ENCODE results near the gene CNOT6.
"Not testable (repeated sequence)": the region's sequence is repeated elsewhere in the genome, so short reads cannot be mapped to it uniquely, and the experiment has no call there.

Gene CNOT6
- 29.9 to 36.2 reads per million in 2 donors for total RNA-seq

- DNase-seq, result peak; percentile 92 to 98 (median 94)
Measured at GRCh38 chr5:180494060-180494509, at the start of gene CNOT6. Gene CNOT6 (plus strand): TSS chr5:180494379. CDS start chr5:180529277, 34,898 bp downstream.

- no peak for DNase-seq
Measured at GRCh38 chr5:180454752-180455151, 39.4 kb upstream of the CNOT6 start.

GRCh38 chr5:180455872-180456271 is 38.3 kb upstream of the CNOT6 start:
- no peak for DNase-seq

GRCh38 chr5:180456792-180457191 is 37.4 kb upstream of the CNOT6 start:
- no peak for DNase-seq

- DNase-seq, result not testable (repeated sequence)
Measured at GRCh38 chr5:180458852-180459673, 35.1 kb upstream of the CNOT6 start.

DNA sequence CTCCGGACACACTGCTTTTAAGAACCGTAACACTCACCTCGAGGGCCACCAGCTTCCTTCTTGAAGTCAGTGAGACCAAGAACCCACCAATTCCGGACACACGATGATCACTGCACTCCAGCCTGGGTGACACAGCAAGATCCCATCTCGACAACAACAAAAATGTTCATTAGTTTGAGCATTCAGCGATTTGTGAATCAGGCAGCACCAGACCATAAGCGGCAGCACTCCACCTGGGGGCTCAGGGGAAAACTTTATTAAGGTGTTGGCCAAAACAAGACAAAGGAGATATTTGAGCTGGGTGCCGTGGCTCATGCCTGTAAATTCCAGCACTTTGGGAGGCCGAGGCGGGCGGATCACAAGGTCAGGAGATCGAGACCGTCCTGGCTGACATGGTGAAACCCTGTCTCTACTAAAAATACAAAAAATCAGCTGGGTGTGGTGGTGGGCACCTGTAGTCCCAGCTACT is 34.5 kb upstream of the CNOT6 start:
- DNase-seq, result not testable (repeated sequence)

DNA sequence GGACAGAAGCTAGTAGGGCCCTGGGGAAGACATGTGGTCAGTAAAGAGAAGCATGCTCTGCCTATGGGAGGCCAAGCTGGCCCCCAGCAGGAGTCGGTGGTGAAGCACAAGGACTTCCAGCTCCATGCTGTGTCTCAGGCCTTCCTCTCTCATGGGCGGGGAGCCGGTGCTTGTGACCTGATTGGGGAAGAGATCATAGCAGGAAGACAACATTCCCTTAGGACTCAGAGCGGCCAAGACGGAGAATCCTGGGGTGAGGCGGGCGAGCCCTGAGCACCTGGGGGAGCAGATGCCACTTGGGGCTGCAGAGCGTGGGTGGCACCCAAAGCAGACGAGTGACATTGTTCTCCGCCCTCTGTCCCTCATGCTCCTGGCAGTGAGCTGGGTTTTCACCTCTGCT is 33.3 kb upstream of the CNOT6 start:
- DNase-seq, result no peak

DNA sequence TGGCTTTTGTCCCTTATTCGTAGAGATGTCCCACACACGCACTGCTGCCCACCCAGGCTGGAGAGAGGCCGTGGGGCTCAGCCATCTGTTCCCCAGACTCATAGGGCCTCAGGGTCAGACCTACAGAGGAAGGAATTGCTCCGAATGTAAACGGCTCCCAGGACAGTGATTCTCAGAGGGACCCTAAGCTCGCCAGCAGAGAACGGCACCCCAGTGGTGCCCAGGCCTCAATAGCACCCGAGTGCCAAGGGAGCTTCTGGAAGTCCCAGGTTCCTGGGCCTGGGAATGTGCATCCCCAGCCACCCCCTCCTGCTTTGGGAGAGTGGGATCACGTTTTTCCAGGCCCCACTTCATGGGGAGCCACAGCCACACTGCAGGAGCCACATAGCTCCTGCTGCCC is 32.9 kb upstream of the CNOT6 start:
- DNase-seq, result no peak

DNA sequence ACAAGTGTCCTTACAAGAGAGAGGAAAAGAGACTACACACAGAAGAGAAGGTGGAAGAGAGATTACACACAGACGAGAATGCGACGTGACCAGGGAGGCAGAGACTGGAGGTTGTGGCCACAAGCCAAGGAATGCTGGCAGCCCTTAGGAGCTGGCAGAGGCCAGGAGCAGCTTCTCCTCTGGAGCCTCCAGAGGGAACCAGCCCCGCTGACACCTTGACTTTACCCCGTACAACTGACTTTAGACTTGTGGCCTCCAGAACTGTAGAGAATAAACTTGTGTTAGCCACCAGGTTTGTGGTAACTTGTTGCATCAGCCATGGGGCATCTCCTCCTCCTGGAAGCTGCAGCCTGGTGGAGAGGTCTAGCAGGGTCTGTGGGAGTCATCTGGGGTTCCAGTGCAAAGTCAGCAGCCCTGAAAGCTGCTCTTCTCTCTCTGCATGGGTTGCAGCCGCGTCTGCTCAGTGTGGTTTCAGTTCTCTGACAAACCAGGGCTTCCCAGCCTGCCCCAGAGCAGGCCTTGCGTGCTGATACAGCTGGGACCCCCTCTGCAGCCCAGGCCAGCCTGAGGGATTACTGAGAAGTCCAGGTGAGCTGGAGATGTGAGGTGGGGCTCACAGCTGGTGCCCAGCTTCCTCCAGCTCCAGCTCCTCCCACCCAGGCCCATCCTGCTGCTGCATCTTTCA is 30.8 kb upstream of the CNOT6 start:
- DNase-seq, result no peak

DNA sequence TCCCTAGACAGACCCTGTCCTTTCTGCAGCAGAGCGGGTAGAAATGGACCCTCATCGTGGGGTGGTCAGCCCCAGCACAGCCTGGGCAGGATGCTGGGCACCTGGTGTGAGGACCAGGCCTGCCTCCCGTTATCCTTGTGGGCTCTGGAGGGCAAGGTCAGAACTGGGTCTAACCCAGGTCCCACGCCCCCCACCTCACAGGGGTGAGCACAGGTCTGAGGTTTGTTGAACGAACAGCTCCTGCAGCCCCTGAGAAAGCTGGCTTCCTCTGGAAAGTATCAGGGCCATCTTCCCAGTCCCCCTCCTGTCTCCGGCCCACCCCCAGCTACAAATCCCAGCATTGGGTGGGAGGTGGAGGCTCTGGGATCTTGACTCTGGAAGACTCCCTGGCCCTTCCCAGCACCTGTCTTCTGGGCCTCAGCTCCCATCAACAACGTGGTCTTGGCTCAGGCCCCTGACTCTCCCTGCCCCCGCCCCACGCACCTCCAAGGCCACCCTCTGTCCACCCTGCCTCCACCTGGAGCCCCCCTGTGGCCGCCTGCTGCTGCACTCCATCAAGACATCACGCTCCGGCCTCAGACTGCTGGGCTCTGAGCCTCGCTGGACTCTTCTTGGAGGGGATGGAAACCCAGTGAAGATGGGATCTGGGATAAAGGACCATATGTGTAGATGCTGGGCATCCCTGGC is 30.1 kb upstream of the CNOT6 start:
- no peak for DNase-seq

GRCh38 chr5:180464603-180464970 is 29.6 kb upstream of the CNOT6 start:
- DNase-seq, result no peak

GRCh38 chr5:180465052-180465451 is 29.1 kb upstream of the CNOT6 start:
- not testable (repeated sequence) for DNase-seq

DNA sequence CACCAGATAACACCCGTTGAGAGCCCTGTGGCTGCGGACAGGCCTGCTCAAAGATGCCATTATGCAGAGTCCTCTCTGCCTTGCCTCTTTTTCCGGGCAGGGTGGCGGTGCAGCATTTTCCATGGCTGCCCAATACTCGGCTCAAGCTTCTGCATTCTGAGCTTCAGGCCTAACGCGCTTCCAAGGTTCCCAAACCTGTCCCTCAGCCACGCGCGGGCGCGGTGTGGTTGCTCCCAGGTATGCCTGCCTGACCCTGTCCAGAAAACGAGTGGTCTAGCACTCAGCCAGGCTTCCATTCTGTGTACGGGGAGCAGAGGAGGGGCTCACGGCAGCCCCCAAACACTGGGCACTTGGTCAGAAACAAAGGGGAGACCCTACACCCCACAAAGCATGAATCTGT is 27.9 kb upstream of the CNOT6 start:
- no peak for DNase-seq

- no peak for DNase-seq
Measured at GRCh38 chr5:180467028-180467975, 26.9 kb upstream of the CNOT6 start.

GRCh38 chr5:180467989-180468731 is 26.0 kb upstream of the CNOT6 start:
- DNase-seq, result no peak

DNA sequence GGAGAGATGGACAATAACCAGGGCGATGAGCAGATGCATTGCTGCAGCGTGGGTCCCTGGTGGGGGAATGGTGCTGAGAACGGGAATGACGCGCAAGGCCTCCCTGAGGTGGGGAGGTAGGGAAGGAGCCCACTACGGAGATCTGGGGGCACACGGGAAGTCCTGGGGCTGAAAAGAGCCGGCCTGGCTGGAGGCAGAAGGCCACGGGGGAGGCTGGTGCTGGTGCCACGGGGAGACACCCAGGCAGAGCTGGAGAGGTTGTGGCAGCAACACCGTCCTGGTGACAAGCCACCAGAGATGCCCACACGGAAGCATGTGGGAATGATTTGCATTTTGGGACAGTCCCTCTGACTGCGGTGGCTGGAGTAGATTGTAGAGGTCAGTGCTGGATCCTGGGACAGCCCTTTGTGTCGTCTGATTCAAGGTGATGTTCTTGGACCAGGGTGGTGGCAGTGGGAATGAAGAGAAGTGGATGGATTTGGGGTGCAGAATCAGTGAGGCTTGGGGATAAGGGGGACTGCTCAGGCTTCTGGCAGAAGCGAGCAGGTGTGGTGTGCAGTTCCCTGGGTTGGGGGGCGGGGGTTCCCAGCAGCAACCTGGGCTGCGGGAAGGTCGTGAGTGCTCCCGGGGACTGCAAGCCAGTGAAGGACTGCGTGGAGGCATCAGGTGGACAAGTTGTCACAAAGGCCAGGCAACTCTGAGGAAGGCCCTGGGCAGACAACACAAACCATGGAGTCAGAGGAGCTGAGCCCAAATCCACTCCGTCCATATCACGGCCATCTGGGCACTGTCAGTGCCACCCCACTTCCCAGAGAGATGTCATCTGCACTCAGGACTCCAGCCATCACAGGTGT is 25.2 kb upstream of the CNOT6 start:
- no peak for DNase-seq

GRCh38 chr5:180469586-180469865 is 24.7 kb upstream of the CNOT6 start:
- no peak for DNase-seq

DNA sequence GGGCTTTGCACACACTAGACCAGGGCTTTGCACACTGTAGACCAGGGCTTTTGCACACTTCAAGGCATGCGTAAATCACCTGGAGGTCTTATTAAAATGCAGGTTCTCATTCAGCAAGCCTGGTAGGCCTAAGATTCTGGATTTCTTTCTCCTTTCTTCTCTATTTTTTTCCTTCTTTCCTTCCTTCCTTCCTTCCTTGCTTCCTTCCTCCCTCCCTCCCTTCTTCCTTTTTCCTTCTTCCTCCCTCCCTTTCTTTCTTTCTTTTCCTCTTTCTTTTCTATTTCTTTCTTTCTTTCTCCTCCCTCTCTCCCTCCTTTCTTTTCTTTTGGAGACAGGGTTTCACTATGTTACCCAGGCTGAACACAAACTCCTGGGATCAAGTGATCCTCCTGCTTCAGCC is 24.3 kb upstream of the CNOT6 start:
- no peak for DNase-seq

DNA sequence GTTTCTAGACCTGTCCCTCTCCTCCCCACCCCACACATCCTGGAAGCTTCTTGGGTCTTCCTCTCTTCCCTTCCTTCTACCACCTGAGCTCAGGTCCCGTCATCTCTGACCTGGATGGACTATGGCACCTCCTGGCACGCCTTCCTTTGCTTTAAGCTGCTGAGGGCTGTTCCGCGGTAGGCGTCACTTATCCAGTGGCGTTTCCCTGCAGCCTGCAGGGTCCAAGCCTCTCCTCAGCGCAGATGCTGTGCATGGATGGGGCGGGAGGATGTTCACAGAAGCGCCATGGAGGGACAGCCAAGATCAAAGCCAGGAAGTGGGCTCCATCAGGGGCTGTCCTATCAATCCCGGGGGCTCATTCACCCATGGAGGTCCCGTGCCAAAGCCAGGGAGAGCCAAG is 23.8 kb upstream of the CNOT6 start:
- no peak for DNase-seq

DNA sequence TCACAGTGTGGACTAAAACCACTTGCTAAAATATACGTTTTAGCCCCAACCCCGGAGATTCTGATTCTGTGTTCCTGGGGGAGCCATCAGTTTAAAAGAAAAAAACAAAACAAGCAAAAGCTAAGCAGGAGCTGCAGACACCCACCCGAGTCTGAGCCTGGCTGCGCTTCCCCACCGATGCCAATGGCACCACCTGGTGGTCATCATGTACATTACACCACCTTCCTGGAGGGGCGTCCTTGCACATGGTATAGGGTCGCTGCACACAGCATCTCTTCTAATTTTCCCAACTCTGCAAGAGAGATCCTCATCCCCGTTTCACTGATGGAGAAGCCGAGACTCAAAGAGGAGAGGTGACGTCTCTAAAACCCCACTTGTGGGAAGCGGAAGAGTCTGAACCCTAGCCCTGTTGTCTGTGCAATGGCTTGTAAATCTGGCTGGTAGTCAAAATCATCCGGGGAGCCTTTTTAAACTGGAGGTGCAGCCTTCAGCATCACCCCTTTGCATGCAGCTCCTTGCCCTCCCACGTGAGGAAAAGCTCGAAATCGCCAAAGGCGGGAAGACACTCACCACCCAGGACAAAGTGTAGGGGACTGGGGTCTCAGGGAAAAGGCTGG is 23.1 kb upstream of the CNOT6 start:
- peak in 4 of 5 experiments; percentile 16 to 51 (median 35) for DNase-seq
